NCI-H1048 (cell line): ENCODE data around the gene NDFIP2.

Experiments
- DNase-seq: peaks from one replicate; lab custom pipeline; 2025; lab: John Stamatoyannopoulos, UW

The NDFIP2 gene, protein sequence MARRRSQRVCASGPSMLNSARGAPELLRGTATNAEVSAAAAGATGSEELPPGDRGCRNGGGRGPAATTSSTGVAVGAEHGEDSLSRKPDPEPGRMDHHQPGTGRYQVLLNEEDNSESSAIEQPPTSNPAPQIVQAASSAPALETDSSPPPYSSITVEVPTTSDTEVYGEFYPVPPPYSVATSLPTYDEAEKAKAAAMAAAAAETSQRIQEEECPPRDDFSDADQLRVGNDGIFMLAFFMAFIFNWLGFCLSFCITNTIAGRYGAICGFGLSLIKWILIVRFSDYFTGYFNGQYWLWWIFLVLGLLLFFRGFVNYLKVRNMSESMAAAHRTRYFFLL

GRCh38 chr13:79480954-79481684, at the start of gene NDFIP2:
TSS of gene NDFIP2 (plus strand) at chr13:79481155. CDS start at chr13:79481204, 49 bp downstream.
- DNase-seq = peak; percentile 91

DNA sequence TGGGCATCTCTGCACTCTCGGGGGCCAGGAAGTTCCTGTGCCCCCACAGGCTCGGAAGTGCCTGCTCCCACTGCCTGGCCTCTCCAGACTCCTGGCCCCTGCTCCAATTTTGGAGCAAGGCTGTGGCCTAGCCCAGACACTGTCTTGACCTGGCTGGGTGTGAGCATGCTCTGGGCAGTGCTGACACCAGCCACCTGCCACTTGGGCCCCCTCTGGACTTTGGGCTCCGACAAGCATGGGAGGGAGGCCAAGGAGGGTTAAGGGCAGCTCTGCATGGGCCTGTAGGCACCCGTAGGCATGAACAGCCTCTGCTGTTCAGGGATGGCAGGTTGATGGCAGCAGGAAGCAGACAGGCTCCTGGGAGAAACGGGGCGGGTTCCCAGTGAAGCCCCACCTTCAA, 48.9 kb upstream of the NDFIP2 start:
- no peak for DNase-seq

DNA sequence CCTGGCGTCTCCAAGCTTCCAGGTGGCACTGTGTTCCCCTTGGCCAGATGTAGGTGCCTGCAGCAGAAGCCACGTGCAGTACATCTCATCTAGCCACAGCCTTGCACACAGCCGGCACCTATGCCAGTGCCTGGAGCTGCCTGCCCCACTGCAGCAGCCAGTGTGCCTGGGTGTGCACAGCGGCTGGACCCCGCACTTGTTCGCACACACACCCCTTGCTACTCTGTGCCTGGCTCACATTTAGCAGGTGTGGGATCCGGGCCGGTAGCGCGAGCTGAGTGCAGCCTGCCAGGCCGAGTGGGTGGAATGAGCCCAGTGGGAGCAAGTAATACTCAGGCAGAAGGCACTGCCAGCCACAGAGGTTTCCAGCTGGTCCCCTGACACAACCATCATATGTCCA, 48.0 kb upstream of the NDFIP2 start:
- no peak for DNase-seq

- DNase-seq = no peak
Observed at GRCh38 chr13:79434556-79434955, 46.4 kb upstream of the NDFIP2 start.

DNA sequence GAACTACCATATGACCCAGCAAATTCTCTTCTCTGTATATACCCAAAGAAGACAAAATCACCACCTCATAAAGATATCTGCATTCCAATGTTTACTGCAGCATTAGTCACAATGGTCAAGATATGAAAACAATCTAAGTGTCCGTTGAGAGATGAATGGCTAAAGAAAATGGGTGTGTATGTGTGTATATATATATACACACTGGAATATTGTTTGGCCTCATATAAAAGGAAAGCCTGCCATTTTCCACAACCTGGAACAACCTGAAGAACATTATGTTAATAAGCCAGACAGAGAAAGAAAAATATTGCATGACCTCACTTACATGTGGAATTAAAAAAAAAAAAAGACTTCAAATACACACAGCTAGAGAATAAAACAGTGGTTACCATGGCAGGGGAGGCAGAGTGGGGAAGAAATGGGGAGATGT, 45.4 kb upstream of the NDFIP2 start:
- DNase-seq = no peak

- DNase-seq = no peak
Observed at GRCh38 chr13:79439275-79439674, 41.7 kb upstream of the NDFIP2 start.

DNA sequence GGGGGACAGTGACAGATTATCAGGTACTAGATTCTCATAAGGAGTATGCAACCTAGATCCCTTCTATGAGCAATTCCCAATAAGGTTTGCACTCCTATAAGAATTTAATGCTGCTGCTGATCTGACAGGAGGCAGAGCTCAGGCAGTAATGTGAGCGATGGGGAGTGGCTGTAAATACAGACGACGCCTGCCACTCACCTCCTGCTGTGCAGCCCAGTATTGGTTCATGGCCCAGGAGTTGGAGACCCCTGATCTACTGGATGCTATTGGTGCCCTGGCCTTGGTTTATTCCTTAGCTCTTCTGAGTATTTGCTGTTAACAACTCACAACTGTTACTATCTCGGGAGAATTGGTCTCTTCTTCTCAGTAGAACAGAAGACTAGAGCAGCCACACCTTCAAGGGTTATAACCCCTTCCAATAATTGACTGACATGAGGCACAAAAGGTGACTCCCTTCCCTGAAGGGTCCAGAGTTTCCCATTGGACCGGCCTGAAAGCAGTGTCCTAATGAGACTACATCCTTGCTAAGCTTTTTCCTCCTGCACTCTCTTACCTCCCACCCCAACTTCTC, 39.9 kb upstream of the NDFIP2 start:
- no peak for DNase-seq

DNA sequence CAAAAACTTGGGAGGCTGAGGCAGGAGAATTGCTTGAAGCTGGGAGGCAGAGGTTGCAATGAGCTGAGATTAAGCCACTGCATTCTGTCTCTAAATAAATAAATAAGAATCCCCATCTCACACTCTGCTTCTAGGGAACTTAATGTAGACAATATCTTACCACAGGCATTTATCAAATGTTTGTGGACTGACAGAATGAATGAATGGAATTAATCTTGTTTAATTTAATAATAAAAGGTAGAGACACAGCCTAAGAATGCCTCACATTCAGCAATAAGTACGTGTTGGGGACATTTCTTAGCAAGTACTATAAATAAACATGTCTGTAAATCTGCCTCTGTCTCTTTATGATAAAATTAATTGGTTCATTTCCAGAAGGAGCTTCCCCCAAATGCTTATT, 38.7 kb upstream of the NDFIP2 start:
- no peak for DNase-seq

DNA sequence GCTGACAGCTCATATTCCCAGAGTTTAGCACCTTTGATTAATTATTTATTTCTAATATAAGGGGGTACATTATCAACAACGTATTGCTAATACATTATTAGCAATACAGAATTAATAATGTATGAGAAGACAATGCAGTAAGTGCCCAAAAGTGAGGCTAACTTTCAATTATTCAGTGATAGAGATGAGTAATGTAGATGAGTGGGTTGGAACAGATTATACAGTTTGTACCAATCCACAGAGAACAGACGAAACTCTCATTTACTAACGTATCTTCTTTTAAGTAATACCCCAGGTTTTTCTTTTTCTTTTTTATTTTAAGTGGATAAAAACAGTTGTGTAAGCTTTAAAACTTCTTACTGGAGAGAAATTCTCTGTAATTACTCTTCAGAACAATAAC, 38.2 kb upstream of the NDFIP2 start:
- DNase-seq = no peak

DNA sequence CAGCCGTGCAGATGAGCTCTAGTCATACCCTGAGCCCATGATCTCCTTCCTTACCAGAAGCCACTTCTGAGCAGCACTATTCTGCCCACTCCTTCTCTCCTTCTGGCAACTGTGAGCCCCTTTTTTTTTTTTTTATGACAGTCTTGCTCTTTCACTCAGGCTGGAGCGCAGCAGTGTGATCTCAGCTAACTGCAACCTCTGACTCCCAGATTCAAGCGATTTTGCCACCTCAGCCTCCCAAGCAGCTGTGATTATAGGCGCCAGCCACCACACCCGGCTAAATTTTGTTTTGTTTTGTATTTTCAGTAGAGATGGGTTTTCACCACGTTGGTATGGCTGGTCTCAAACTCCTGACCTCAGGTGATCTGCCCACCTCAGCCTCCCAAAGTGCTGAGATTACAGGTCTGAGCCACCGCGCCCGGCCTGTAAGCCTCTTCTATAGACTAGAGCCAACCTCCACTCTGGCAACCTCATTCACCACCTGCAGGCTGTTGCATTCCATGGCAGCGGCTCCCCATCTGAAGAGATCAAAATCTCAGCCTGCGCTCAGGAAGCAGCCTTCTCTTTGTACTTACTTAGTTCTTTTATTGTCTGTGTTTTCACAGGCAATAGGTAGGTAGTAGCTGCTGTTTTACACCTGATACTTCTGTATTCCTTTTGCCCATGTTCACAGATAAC, 34.8 kb upstream of the NDFIP2 start:
- no peak for DNase-seq

DNA sequence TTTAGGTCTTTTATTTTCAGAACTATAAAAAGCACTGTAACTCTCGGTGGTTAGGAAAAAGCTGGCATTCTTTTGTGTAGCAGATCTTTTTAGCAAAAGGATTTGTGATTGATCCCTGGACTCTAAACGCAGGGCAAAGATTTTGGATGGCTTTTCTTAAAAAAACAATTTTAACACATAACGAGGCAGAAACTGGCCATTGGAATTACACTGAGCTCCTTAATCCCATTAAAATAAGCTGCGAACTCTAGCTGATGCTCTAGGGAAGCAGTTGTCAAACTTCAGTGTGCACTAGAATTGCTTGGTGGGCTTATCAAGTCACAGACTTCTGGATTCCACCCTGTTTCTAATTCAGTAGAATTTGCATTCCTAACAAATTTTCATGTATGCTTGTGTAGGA, 33.8 kb upstream of the NDFIP2 start:
- no peak for DNase-seq

DNA sequence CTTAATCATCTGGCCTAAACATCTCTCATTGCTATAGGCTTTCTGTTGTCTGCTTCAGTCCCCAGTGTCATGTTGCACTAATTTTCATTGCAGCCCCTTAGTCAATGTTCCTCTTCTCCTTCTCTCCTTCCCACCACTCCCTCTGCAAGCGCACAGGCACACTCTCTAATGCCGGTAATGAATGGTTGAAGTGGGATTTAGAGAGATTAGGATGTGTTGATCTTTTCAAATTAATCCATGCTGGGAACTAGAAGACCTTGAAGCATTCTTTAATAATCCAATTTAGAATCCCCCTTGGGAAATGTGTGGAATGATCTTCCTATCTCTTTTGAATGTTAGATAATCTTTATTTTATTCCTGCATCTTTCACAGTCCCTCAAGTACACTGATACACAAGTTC, 33.2 kb upstream of the NDFIP2 start:
- no peak for DNase-seq

DNA sequence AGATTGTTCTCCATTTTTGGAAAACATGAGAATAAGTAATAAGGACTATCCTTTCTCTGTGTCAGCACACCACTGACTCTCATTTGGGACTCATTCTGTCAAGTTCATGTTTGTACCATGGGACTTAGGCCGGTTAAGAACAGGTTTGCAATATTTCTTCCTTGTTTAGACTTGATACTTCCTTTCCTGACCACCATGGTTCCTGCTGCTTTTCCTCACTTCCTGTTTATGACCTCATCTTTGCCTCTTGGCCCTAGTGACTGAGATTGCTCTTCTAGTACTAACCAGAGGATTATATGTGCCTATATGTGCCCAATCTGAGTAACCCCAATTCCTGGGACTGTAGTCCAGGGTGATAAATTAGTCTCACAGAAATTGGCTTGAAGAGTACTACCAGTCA, 32.5 kb upstream of the NDFIP2 start:
- no peak for DNase-seq

GRCh38 chr13:79450110-79450509, 30.8 kb upstream of the NDFIP2 start:
- no peak for DNase-seq

- DNase-seq = no peak
Observed at GRCh38 chr13:79451500-79451962, 29.4 kb upstream of the NDFIP2 start.

DNA sequence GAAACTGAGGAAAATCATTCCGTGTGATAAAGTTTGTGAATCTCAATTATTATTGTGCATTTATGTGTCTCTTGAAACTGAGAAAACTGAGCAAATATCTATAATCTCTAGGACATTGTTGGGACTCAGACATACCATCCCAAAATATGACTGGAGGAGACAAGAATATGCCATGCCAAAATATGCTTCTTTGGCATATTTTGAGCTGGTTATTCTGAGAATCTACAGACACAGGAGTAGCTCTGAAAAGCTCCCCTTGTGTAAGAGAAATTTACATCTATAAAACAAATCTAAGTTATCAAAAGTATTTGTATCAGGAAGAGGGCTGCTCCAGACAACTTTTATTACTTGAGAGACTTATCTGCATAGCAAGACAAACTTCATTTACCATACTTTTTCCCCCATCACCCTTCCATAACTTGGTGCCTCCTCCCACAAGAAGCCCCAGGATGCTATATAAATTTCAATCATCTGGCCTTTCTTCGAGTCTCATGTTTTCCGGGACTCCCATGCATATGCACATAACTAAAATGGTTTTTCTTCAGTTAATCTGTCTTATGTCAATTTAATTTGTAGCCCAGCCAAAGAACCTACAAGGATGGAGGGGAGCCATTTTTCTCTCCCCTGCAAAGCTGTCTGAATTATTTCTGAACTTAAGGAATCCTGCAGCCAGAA, 28.6 kb upstream of the NDFIP2 start:
- DNase-seq = no peak

GRCh38 chr13:79455331-79455730, 25.6 kb upstream of the NDFIP2 start:
- DNase-seq = no peak

DNA sequence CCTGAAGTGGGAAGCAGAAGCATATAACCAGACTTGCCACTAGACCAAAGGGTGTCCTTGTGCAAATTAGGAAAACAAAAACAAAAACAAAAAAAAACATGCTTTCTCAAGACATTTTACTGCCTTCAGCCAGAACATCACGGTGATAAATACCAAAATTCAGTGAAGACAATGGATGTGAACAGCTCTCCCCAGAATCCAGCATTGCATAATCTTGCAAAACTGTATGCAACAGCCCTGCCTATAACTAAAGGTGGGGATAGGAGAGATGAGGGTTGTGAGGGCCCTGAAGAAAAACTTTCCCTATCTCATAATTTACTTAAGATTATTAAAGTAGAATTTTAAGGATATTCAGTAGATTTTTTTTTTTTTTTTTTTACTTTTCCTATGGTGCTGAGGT, 24.9 kb upstream of the NDFIP2 start:
- DNase-seq = no peak

DNA sequence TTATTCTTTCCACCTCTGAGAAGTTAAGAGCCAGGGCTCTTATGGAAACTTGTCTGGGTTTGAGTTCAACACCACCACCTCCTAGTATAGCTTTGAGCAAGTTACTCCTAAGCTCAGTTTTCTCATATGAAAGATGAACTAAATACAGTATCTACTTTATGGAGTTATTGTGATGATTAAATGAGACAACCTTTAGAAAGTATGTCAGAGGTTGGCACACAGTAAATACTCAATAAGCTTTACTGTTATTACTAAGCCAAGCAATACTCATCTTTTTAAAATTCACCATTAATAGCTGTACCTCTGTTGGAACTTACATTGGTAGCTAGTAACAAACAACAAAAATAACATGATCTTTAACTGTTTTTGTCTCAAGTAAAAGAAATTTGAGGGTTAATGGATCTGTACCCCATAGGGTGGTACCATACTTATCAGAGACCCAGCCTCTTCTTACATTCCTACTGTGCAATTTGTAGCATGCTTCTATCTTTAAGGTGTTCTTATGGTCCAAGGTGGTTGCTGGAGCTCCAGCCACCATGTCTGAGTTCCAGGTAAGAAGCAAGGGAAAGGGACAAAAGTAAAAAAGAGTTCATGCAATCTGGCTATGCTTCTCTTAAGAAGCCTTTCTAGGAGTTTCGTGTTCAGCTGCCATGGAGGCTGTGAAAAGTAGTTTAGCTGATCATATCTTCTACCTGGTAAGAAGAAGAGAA, 24.1 kb upstream of the NDFIP2 start:
- no peak for DNase-seq

DNA sequence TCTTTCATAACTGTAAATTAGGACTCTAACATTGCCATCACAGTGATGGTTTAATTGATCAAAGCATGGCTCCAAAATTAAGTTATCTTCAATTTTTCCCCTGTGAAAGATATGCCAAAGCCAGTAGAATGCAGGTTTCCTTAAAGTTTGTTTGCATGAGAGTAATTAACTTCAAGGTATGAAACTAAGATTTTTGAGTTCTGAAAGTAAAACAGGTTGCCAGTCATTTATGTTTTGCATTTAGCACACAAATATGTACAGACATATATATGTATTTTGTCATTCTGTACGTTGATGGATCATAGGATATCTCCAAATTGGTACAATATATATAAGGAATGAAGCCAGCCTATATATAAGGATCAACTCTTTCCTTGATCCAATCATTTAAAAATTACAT, 23.6 kb upstream of the NDFIP2 start:
- no peak for DNase-seq

- DNase-seq = no peak
Observed at GRCh38 chr13:79457948-79458347, 23.0 kb upstream of the NDFIP2 start.
